ENCODE data around the gene FANCB.

Gene FANCB

GRCh38 chrX:14872851-14873675, at the start of gene FANCB, which contains the start of gene MOSPD2:
FANCB (minus strand) TSS chrX:14873069; CDS start chrX:14865510, 7,559 bp downstream.
MOSPD2 (plus strand) TSS chrX:14873421; CDS start chrX:14873529, 108 bp downstream.
- in situ Hi-C loops (cut with MboI; ENCODE audit: low sequenced_read_pairs): no loop called here

- in situ Hi-C loops (cut with MboI; ENCODE audit: low sequenced_read_pairs): no loop called here
Observed at GRCh38 chrX:14922437-14922836, 49.6 kb upstream of the FANCB start.

- in situ Hi-C loops (cut with MboI; ENCODE audit: low sequenced_read_pairs): no loop called here
Observed at GRCh38 chrX:14920196-14920595, 47.3 kb upstream of the FANCB start.

- in situ Hi-C loops (cut with MboI; ENCODE audit: low sequenced_read_pairs): no loop called here
Observed at GRCh38 chrX:14919407-14919806, 46.5 kb upstream of the FANCB start.

- in situ Hi-C loops (cut with MboI; ENCODE audit: low sequenced_read_pairs): no loop called here
Observed at GRCh38 chrX:14916017-14916674, 43.3 kb upstream of the FANCB start.

GRCh38 chrX:14915596-14915995, 42.7 kb upstream of the FANCB start:
- in situ Hi-C loops (cut with MboI; ENCODE audit: low sequenced_read_pairs): no loop called here

- in situ Hi-C loops (cut with MboI; ENCODE audit: low sequenced_read_pairs): no loop called here
Observed at GRCh38 chrX:14913241-14913640, 40.4 kb upstream of the FANCB start.

GRCh38 chrX:14903891-14904290, 31.0 kb upstream of the FANCB start:
- in situ Hi-C loops (cut with MboI; ENCODE audit: low sequenced_read_pairs): no loop called here

GRCh38 chrX:14902537-14902936, 29.7 kb upstream of the FANCB start:
- in situ Hi-C loops (cut with MboI; ENCODE audit: low sequenced_read_pairs): no loop called here

GRCh38 chrX:14899607-14900006, 26.7 kb upstream of the FANCB start:
- in situ Hi-C loops (cut with MboI; ENCODE audit: low sequenced_read_pairs): no loop called here

- in situ Hi-C loops (cut with MboI; ENCODE audit: low sequenced_read_pairs): no loop called here
Observed at GRCh38 chrX:14897042-14897441, 24.2 kb upstream of the FANCB start.

- in situ Hi-C loops (cut with MboI; ENCODE audit: low sequenced_read_pairs): no loop called here
Observed at GRCh38 chrX:14896273-14896672, 23.4 kb upstream of the FANCB start.

- in situ Hi-C loops (cut with MboI; ENCODE audit: low sequenced_read_pairs): no loop called here
Observed at GRCh38 chrX:14886252-14886651, 13.4 kb upstream of the FANCB start.

GRCh38 chrX:14884714-14885113, 11.8 kb upstream of the FANCB start:
- in situ Hi-C loops (cut with MboI; ENCODE audit: low sequenced_read_pairs): no loop called here

- in situ Hi-C loops (cut with MboI; ENCODE audit: low sequenced_read_pairs): no loop called here
Observed at GRCh38 chrX:14883826-14884225, 11.0 kb upstream of the FANCB start.

GRCh38 chrX:14875624-14876023, 2.8 kb upstream of the FANCB start:
- in situ Hi-C loops (cut with MboI; ENCODE audit: low sequenced_read_pairs): no loop called here

GRCh38 chrX:14873676-14874049, 794 bp upstream of the FANCB start:
- in situ Hi-C loops (cut with MboI; ENCODE audit: low sequenced_read_pairs): no loop called here

GRCh38 chrX:14872355-14872754, 514 bp downstream of the FANCB start:
- in situ Hi-C loops (cut with MboI; ENCODE audit: low sequenced_read_pairs): no loop called here

GRCh38 chrX:14871767-14872166, 1.1 kb downstream of the FANCB start:
- in situ Hi-C loops (cut with MboI; ENCODE audit: low sequenced_read_pairs): no loop called here

- in situ Hi-C loops (cut with MboI; ENCODE audit: low sequenced_read_pairs): no loop called here
Observed at GRCh38 chrX:14865201-14865600, 7.7 kb downstream of the FANCB start.

GRCh38 chrX:14864631-14865030, 8.2 kb downstream of the FANCB start:
- in situ Hi-C loops (cut with MboI; ENCODE audit: low sequenced_read_pairs): no loop called here

- in situ Hi-C loops (cut with MboI; ENCODE audit: low sequenced_read_pairs): no loop called here
Observed at GRCh38 chrX:14851526-14851925, 21.3 kb downstream of the FANCB start.

All from HL-60/S4 treated with phorbol 12-myristate 13-acetate at 8.2 ng/mL for 4 days and 3 days (cell line).